Dedifferentiated amniotic fluid mesenchymal stem cell (primary cell): ENCODE measurements around the gene HAUS3.

Experiments
- DNase-seq: peaks from one replicate; pipeline ENCODE4 v3.0.0-alpha.2; 2016; ENCODE audit errors: extremely low spot score

HAUS3 gene

GRCh38 chr4:2241410-2242353 lies at the start of gene HAUS3, which contains the start of gene POLN:
HAUS3 (minus strand) TSS chr4:2242121; CDS start chr4:2240946, 1,175 bp downstream.
POLN (minus strand) TSS chr4:2242121; CDS start chr4:2229231, 12,890 bp downstream.
- DNase-seq, result peak; percentile 97

- no peak for DNase-seq
Measured at GRCh38 chr4:2290974-2291704, 49.2 kb upstream of the HAUS3 start.

GRCh38 chr4:2290488-2290887 lies 48.6 kb upstream of the HAUS3 start:
- DNase-seq, result no peak

GRCh38 chr4:2289955-2290333 lies 48.0 kb upstream of the HAUS3 start:
- DNase-seq, result no peak

GRCh38 chr4:2289311-2289954 lies 47.5 kb upstream of the HAUS3 start:
- no peak for DNase-seq

GRCh38 chr4:2288051-2288541 lies 46.2 kb upstream of the HAUS3 start:
- no peak for DNase-seq

- no peak for DNase-seq
Measured at GRCh38 chr4:2287594-2287915, 45.6 kb upstream of the HAUS3 start.

GRCh38 chr4:2286904-2287593 lies 45.1 kb upstream of the HAUS3 start:
- DNase-seq, result no peak

GRCh38 chr4:2285613-2286381 lies 43.9 kb upstream of the HAUS3 start:
- DNase-seq, result no peak

- no peak for DNase-seq
Measured at GRCh38 chr4:2284934-2285612, 43.2 kb upstream of the HAUS3 start.

GRCh38 chr4:2284161-2284933 lies 42.4 kb upstream of the HAUS3 start:
- no peak for DNase-seq

- DNase-seq, result no peak
Measured at GRCh38 chr4:2283199-2283711, 41.3 kb upstream of the HAUS3 start.

GRCh38 chr4:2281575-2282343 lies 39.8 kb upstream of the HAUS3 start:
- DNase-seq, result no peak

GRCh38 chr4:2280531-2281300 lies 38.8 kb upstream of the HAUS3 start:
- no peak for DNase-seq

GRCh38 chr4:2277956-2278355 lies 36.0 kb upstream of the HAUS3 start:
- no peak for DNase-seq

GRCh38 chr4:2276581-2277325 lies 34.8 kb upstream of the HAUS3 start:
- DNase-seq, result no peak
